ENCODE results near the gene EP400.
A peak's percentile ranks its signal among the peaks of the same experiment; 100 is the strongest.

GRCh38 chr12:131950182-131950913 is 606 bp downstream of the EP400 start:
- TF ChIP-seq, protein P1, sequence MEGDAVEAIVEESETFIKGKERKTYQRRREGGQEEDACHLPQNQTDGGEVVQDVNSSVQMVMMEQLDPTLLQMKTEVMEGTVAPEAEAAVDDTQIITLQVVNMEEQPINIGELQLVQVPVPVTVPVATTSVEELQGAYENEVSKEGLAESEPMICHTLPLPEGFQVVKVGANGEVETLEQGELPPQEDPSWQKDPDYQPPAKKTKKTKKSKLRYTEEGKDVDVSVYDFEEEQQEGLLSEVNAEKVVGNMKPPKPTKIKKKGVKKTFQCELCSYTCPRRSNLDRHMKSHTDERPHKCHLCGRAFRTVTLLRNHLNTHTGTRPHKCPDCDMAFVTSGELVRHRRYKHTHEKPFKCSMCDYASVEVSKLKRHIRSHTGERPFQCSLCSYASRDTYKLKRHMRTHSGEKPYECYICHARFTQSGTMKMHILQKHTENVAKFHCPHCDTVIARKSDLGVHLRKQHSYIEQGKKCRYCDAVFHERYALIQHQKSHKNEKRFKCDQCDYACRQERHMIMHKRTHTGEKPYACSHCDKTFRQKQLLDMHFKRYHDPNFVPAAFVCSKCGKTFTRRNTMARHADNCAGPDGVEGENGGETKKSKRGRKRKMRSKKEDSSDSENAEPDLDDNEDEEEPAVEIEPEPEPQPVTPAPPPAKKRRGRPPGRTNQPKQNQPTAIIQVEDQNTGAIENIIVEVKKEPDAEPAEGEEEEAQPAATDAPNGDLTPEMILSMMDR (IDR thresholded peaks at IDR 0.05): no peak
- peak in 1 of 2 donors; percentile 5 for TF ChIP-seq POLR2A (IDR thresholded peaks at IDR 0.05)

Data from adrenal gland (tissue), 5 donors.